HepG2 (cell line): Measurements from ENCODE around the gene F13B. TPM values are rescaled to one million over a fixed set of nuclear protein-coding genes. Genes with fewer than 3 reads are reported as not detected.

Source experiments
- ATAC-seq: fragments of 200-7000 bp; cut with Tn5 transposase; 3 replicates; pipeline ENCODE4 v1.9.1; 2020; ENCODE audit warnings: mild to moderate bottlenecking, moderate library complexity
- BruUV-seq: library from RNA; stranded (reverse); fragments of 400-500 nt; replicated peaks from 2 replicates; lab custom pipeline; 2021; lab: Mats Ljungman, UMichigan
- CTCF ChIA-PET: fragments of 300-600 bp; formaldehyde crosslinking; extraction: SDS; loops from one replicate; lab custom pipeline; 2021; ENCODE audit warnings: low total read pairs, inconsistent platforms, low intra/inter-chr PET ratio; lab: Yijun Ruan, JAX
- POLR2A ChIA-PET: fragments of 350-600 bp; sonication (Branson Sonifier 250); formaldehyde crosslinking; loops from one replicate; lab custom pipeline; 2020; ENCODE audit warnings: antibody characterized with exemption, inconsistent platforms; lab: Yijun Ruan, JAX
- DNase-seq: peaks from one replicate; pipeline ENCODE4 v3.0.0-alpha.2; 2015; ENCODE audit warnings: low spot score
- FAIRE-seq: peaks from 3 replicates; lab custom pipeline; 2011; peaks lifted over from hg19 to GRCh38; lab: Jason Lieb, UNC
- H2AFZ ChIP-seq: one replicate; pipeline ENCODE4 v1.6.1; 2011; ENCODE audit warnings: low read length, inconsistent platforms
- H3K27ac ChIP-seq: fragments of 300-600 bp; 3 replicates; pipeline ENCODE4 v1.8.0; 2011; ENCODE audit warnings: mixed run types, mild to moderate bottlenecking, mixed read lengths, low read length, inconsistent platforms; ENCODE audit not compliant: insufficient read depth; ENCODE audit errors: extremely low read length
- H3K27me3 ChIP-seq, 2 experiments: fragments of 200-600 bp in 1 of 2; 2 replicates in 1 of 2; 3 replicates in 1 of 2; pipeline versions ENCODE4 v1.6.0 to v1.8.0; 2011; ENCODE audit warnings: low read length in 2 of 2, mild to moderate bottlenecking in 2 of 2, moderate library complexity in 2 of 2, inconsistent platforms in 1 of 2; ENCODE audit not compliant: insufficient read depth in 2 of 2, control insufficient read depth in 1 of 2
- H3K36me3 ChIP-seq, 2 experiments: fragments of 200-600 bp in 1 of 2; replicated peaks in 1 of 2; 2 replicates in 1 of 2; 3 replicates in 1 of 2; pipeline versions ENCODE4 v1.5.1 to v1.8.0; 2011; ENCODE audit warnings: low read length in 2 of 2, inconsistent platforms in 1 of 2; ENCODE audit not compliant: insufficient read depth in 2 of 2, control insufficient read depth in 1 of 2
- H3K4me1 ChIP-seq: 2 replicates; pipeline ENCODE4 v1.5.1; 2012; ENCODE audit warnings: low read length, inconsistent platforms; ENCODE audit not compliant: insufficient read depth
- H3K4me2 ChIP-seq: 2 replicates; pipeline ENCODE4 v1.6.0; 2011; ENCODE audit warnings: low read depth, low read length, inconsistent platforms
- H3K4me3 ChIP-seq, 3 experiments: fragments of 200-600 bp in 1 of 3; sonication (generic), shearing (Covaris generic) in 1 of 3; replicated peaks in 1 of 3; 2 replicates each; pipeline ENCODE4 v1.5.1; 2011 to 2016; ENCODE audit warnings: low read length in 3 of 3, inconsistent platforms in 2 of 3, low read depth in 2 of 3, mild to moderate bottlenecking in 2 of 3, control low read depth in 1 of 3, mixed read lengths in 1 of 3; ENCODE audit not compliant: insufficient read depth in 1 of 3
- H3K79me2 ChIP-seq: one replicate; pipeline ENCODE4 v1.6.1; 2011; ENCODE audit warnings: low read length, inconsistent platforms; ENCODE audit not compliant: insufficient read depth
- H3K9ac ChIP-seq: 2 replicates; pipeline ENCODE4 v1.6.0; 2011; ENCODE audit warnings: mild to moderate bottlenecking, low read depth, low read length, inconsistent platforms; ENCODE audit not compliant: insufficient read depth
- H3K9me3 ChIP-seq: 2 replicates; pipeline ENCODE4 v1.5.1; 2012; ENCODE audit warnings: mild to moderate bottlenecking, low read length
- H4K20me1 ChIP-seq: 2 replicates; pipeline ENCODE4 v1.6.0; 2011; ENCODE audit warnings: inconsistent platforms, mild to moderate bottlenecking, low read length, moderate library complexity; ENCODE audit not compliant: insufficient read depth
- CHCHD3 ChIP-seq: sonication (generic); formaldehyde crosslinking; IDR thresholded peaks from 2 replicates; pipeline ENCODE4 v1.8.0; 2022; ENCODE audit warnings: mild to moderate bottlenecking, missing genetic modification reagents, moderate library complexity
- FOSL1 ChIP-seq: sonication (generic); formaldehyde crosslinking; IDR thresholded peaks from 2 replicates; pipeline ENCODE4 v1.9.0; 2021; ENCODE audit warnings: missing genetic modification reagents, borderline replicate concordance
- MAFF ChIP-seq: IDR thresholded peaks from 2 replicates; pipeline ENCODE4 v1.6.1; 2011; ENCODE audit warnings: low read depth, low read length, improper control_type of control experiment
- NBN ChIP-seq: fragments of 450-650 bp; conservative IDR thresholded peaks from 2 replicates; pipeline ENCODE4 v1.6.1; 2017
- PHF21A ChIP-seq: sonication (generic); formaldehyde crosslinking; IDR thresholded peaks from 2 replicates; pipeline ENCODE4 v1.5.0; 2020; ENCODE audit warnings: mild to moderate bottlenecking, missing genetic modification reagents
- PRDM15 ChIP-seq: sonication (generic); formaldehyde crosslinking; IDR thresholded peaks from 2 replicates; pipeline ENCODE4 v1.4.0; 2020; ENCODE audit warnings: missing genetic modification reagents
- RFXAP ChIP-seq: sonication (generic); formaldehyde crosslinking; IDR thresholded peaks from 2 replicates; pipeline ENCODE4 v1.4.0; 2020; ENCODE audit warnings: missing genetic modification reagents, borderline replicate concordance
- TFAP4 ChIP-seq: sonication (generic); IDR thresholded peaks from 2 replicates; pipeline ENCODE4 v1.6.1; 2016; ENCODE audit warnings: low read depth, borderline replicate concordance
- WGBS: methylation state at CpG from one replicate; pipeline ENCODE4 v1.1.6; 2017; ENCODE audit warnings: low lambda C conversion rate; 5-methylcytosine and 5-hydroxymethylcytosine counted together
- in situ Hi-C: cut with HindIII; loops from 2 replicates; pipeline ENCODE4 v1.10.0; 2017; ENCODE audit warnings: low pct_unique_long_range_greater_than_20kb; ENCODE audit not compliant: extremely low pct_ligation_motif_present
- intact Hi-C: fragments of 100-400 bp; cut with micrococcal nuclease; formaldehyde crosslinking; loops from one replicate; pipeline ENCODE4 v1.10.0; 2022; ENCODE audit not compliant: unreplicated experiment
- polyA plus RNA-seq, 8 experiments: library from polyadenylated mRNA; depleted of rRNA in 3 of 8; stranded (reverse) in 7 of 8; unstranded in 1 of 8; fragments of >200 nt; fragmentation: Illumina TruSeq in 4 of 8; extraction: Trizol in 4 of 8; gene quantifications; 2 replicates each; pipeline versions ENCODE4 v1.2.1 to v1.2.3, GENCODE V29; 2011 to 2016; ENCODE audit warnings: low read depth in 4 of 8, missing spikeins in 1 of 8, mixed read lengths in 1 of 8; ENCODE audit not compliant: insufficient read depth in 1 of 8
- total RNA-seq, 5 experiments: library from RNA; depleted of rRNA; stranded (reverse); fragments of >200 nt; fragmentation: Illumina TruSeq; extraction: Trizol; gene quantifications; 2 replicates each; pipeline ENCODE4 v1.2.3, GENCODE V29; 2016; ENCODE audit warnings: low read depth in 1 of 5

Gene F13B
- total and polyA plus RNA-seq, 2 of the 13 experiments (the other 11 are each of a cell fraction or from before 2014, with no cell fraction given), result 0.41 to 2.7 TPM

GRCh38 chr1:197063212-197063611 lies 3.8 kb downstream of the F13B start:
- H3K27me3 ChIP-seq, result no peaks in the 10 kb centered on the region
- CTCF ChIA-PET, result no interaction called here
- BruUV-seq, result no TSS peak

More at GRCh38 chr1:197063212-197063611, 3.8 kb downstream of the F13B start:
- Histone ChIP-seq H3K79me2 (no peaks in the 10 kb centered on the region), H2AFZ (no peak overlapping the region), H3K4me3 (no peak overlapping the region), H3K36me3 (no peaks in the 10 kb centered on the region), H3K4me2 (no peak overlapping the region), H3K9ac (no peak overlapping the region), H4K20me1 (no peaks in the 10 kb centered on the region), H3K4me1 (peaks cover 20% of the 10 kb centered on the region), H3K27ac (no peak overlapping the region), H3K9me3 (no peaks in the 10 kb centered on the region)
- DNase-seq, result no peak
- 81% methylated on average over 2 of the region's 2 CpGs for WGBS
- no peak for TF ChIP-seq PHF21A (CRISPR knock-in tag)
- TF ChIP-seq TFAP4, result no peak
- TF ChIP-seq PRDM15, result no peak
- no peak for TF ChIP-seq NBN
- no peak for TF ChIP-seq MAFF
- TF ChIP-seq FOSL1 (CRISPR knock-in tag), result no peak
- TF ChIP-seq CHCHD3, result no peak
- TF ChIP-seq RFXAP (CRISPR knock-in tag), result no peak
- intact Hi-C loops (no loop called here), in situ Hi-C loops (loop anchor here (25.0 kb wide), 1 partner anchor 326 kb away; no protein-coding TSS in a partner anchor)
- no peak for FAIRE-seq
- POLR2A ChIA-PET, result no interaction called here
- ATAC-seq, result peak; percentile 69
